SU-DHL-6 (cell line): ENCODE data around the gene RIMBP2.

ENCODE experiments used
- H2AFZ ChIP-seq: fragments of 200-600 bp; sonication (generic); 2 replicates; pipeline ENCODE4 v1.6.1; 2014; ENCODE audit warnings: low read depth, mild to moderate bottlenecking, moderate library complexity, mixed read lengths, antibody characterized with exemption, low read length; ENCODE audit not compliant: severe bottlenecking
- H3F3A ChIP-seq: fragments of 200-600 bp; shearing (Covaris generic); 2 replicates; pipeline ENCODE4 v1.6.0; 2016; ENCODE audit warnings: antibody characterized with exemption, mild to moderate bottlenecking; ENCODE audit not compliant: insufficient read depth
- H3K27ac ChIP-seq: fragments of 200-600 bp; sonication (generic); 2 replicates; pipeline ENCODE4 v1.5.1; 2016; ENCODE audit warnings: low read depth, mild to moderate bottlenecking, low read length, moderate library complexity, mixed read lengths
- H3K27me3 ChIP-seq: fragments of 200-600 bp; sonication (generic), shearing (Covaris generic); 2 replicates; pipeline ENCODE4 v1.6.0; 2014; ENCODE audit warnings: mild to moderate bottlenecking, low read length
- H3K36me3 ChIP-seq: fragments of 200-600 bp; sonication (generic); 2 replicates; pipeline ENCODE4 v1.6.1; 2014; ENCODE audit warnings: mild to moderate bottlenecking, low read length, mixed read lengths
- H3K4me2 ChIP-seq: fragments of 300-600, 200-600 bp; shearing (Covaris generic), sonication (generic); 2 replicates; pipeline ENCODE4 v1.6.0; 2014; ENCODE audit warnings: low read length, low read depth, mild to moderate bottlenecking; ENCODE audit not compliant: poor library complexity, severe bottlenecking
- H3K4me3 ChIP-seq: fragments of 200-600 bp; sonication (generic); 2 replicates; pipeline ENCODE4 v1.5.1; 2014; ENCODE audit warnings: antibody characterized with exemption, low read length, mild to moderate bottlenecking, mixed read lengths; ENCODE audit not compliant: insufficient read depth, poor library complexity, severe bottlenecking
- H3K79me2 ChIP-seq: fragments of 200-600 bp; sonication (generic); 2 replicates; pipeline ENCODE4 v1.6.1; 2014; ENCODE audit warnings: mild to moderate bottlenecking, low read length, moderate library complexity; ENCODE audit not compliant: insufficient read depth
- H3K9ac ChIP-seq: fragments of 200-600 bp; sonication (generic); 2 replicates; pipeline ENCODE4 v1.7.0; 2014; ENCODE audit warnings: mild to moderate bottlenecking, low read length
- H3K9me2 ChIP-seq: fragments of 200-600 bp; sonication (generic); replicated peaks from 2 replicates; pipeline ENCODE4 v1.6.1; 2014; ENCODE audit warnings: low read length; ENCODE audit not compliant: insufficient read depth
- H3K9me3 ChIP-seq: fragments of 200-600 bp; sonication (generic); 2 replicates; pipeline ENCODE4 v1.6.1; 2014; ENCODE audit warnings: low read length, mixed read lengths; ENCODE audit not compliant: insufficient read depth
- H4K20me1 ChIP-seq: fragments of 200-600 bp; sonication (generic); 2 replicates; pipeline ENCODE4 v1.6.1; 2014; ENCODE audit warnings: low read depth, mild to moderate bottlenecking, antibody characterized with exemption, low read length, moderate library complexity, mixed read lengths
- CTCF ChIP-seq: fragments of 200-600 bp; sonication (generic); IDR thresholded peaks from one replicate; pipeline ENCODE4 v1.5.1; 2017; ENCODE audit warnings: antibody characterized with exemption, mild to moderate bottlenecking, low read length, moderate library complexity; ENCODE audit not compliant: insufficient read depth, poor library complexity, severe bottlenecking
- EZH2phosphoT487 ChIP-seq: fragments of 200-600 bp; sonication (generic), shearing (Covaris generic); conservative IDR thresholded peaks from 2 replicates; pipeline ENCODE4 v1.6.1; 2018; ENCODE audit warnings: mild to moderate bottlenecking, antibody characterized with exemption, low read length, moderate library complexity, mixed read lengths

Gene RIMBP2

GRCh38 chr12:130683080-130683479, 33.0 kb downstream of the RIMBP2 start:
- Histone ChIP-seq H3F3A (no peaks in the 10 kb centered on the region), H3K9me3 (no peaks in the 10 kb centered on the region), H2AFZ (no peak overlapping the region), H3K79me2 (no peaks in the 10 kb centered on the region), H4K20me1 (no peaks in the 10 kb centered on the region), H3K4me3 (no peak overlapping the region), H3K4me2 (no peak overlapping the region), H3K9ac (no peak overlapping the region), H3K27ac (no peak overlapping the region), H3K27me3 (no peaks in the 10 kb centered on the region), H3K9me2 (no peaks in the 10 kb centered on the region), H3K36me3 (no peaks in the 10 kb centered on the region)
- no peak for TF ChIP-seq EZH2phosphoT487
- no peak for TF ChIP-seq CTCF

- Histone ChIP-seq H3K9me2 (no peaks in the 10 kb centered on the region), H3K27ac (no peak overlapping the region), H3K27me3 (no peaks in the 10 kb centered on the region), H3K36me3 (no peaks in the 10 kb centered on the region), H3K4me3 (no peak overlapping the region), H3F3A (no peaks in the 10 kb centered on the region), H4K20me1 (no peaks in the 10 kb centered on the region), H3K79me2 (no peaks in the 10 kb centered on the region), H3K9me3 (no peaks in the 10 kb centered on the region), H3K4me2 (no peak overlapping the region), H2AFZ (no peak overlapping the region), H3K9ac (no peak overlapping the region)
- no peak for TF ChIP-seq EZH2phosphoT487
- TF ChIP-seq CTCF: no peak
These were observed 35.6 kb downstream of the RIMBP2 start for GRCh38 chr12:130680451-130680990.

GRCh38 chr12:130677957-130678558, 38.0 kb downstream of the RIMBP2 start:
- Histone ChIP-seq H3K9me3 (no peaks in the 10 kb centered on the region), H3K79me2 (no peaks in the 10 kb centered on the region)
- TF ChIP-seq EZH2phosphoT487: no peak
- TF ChIP-seq CTCF: no peak

More at GRCh38 chr12:130677957-130678558, 38.0 kb downstream of the RIMBP2 start:
- H3K27me3 ChIP-seq: no peaks in the 10 kb centered on the region
- H3K36me3 ChIP-seq: no peaks in the 10 kb centered on the region
- H3K4me2 ChIP-seq: no peak overlapping the region
- H3K4me3 ChIP-seq: no peak overlapping the region
- H4K20me1 ChIP-seq: no peaks in the 10 kb centered on the region
- no peaks in the 10 kb centered on the region for H3F3A ChIP-seq
- no peaks in the 10 kb centered on the region for H3K9me2 ChIP-seq
- H2AFZ ChIP-seq: no peak overlapping the region
- H3K27ac ChIP-seq: no peak overlapping the region
- no peak overlapping the region for H3K9ac ChIP-seq
